Measurements from ENCODE around the gene PHACTR4. TPM values are rescaled to one million over a fixed set of nuclear protein-coding genes. Genes with fewer than 3 reads are reported as not detected.
"Not testable (repeated sequence)": the region's sequence is repeated elsewhere in the genome, so short reads cannot be mapped to it uniquely, and the experiment has no call there.

PHACTR4 gene
- total RNA-seq, 1 experiment from 2014 or later = 10.0 TPM

DNA sequence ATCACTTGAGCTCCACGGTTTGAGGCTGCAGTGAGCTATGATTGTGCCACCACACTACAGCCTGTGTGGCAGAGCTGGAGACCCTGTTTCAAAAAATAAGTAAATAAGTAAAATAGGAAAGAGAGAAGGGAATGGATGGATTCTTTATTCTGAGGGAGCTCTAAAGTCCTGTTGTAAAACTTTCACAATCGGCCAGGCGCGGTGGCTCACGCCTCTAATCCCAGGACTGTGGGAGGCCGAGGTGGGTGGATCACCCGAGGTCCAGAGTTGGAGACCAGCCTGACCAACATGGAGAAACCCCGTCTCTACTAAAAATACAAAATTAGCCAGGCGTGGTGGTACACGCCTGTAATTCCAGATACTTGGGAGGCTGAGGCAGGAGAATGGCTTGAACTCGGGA is 6.1 kb downstream of the PHACTR4 start:
- H2AFZ ChIP-seq (ENCODE audit: low read length); H3K27me3 ChIP-seq (ENCODE audit: low read length); H3K9me2 ChIP-seq (replicated peaks; ENCODE audit: insufficient read depth, low read length); H3K4me2 ChIP-seq (ENCODE audit: low read depth, low read length, poor library complexity, severe bottlenecking); DNase-seq; H3K27ac ChIP-seq (ENCODE audit: low read length); H3K4me3 ChIP-seq (ENCODE audit: low read length); H4K20me1 ChIP-seq (ENCODE audit: insufficient read depth, low read depth, low read length); H3K9ac ChIP-seq (ENCODE audit: low read length); H3K9me3 ChIP-seq (ENCODE audit: low read length); H3K36me3 ChIP-seq (ENCODE audit: insufficient read depth, low read length): not testable (repeated sequence)
- peaks cover 79% of the 10 kb centered on the region for H3K79me2 ChIP-seq (ENCODE audit: low read length)
- peaks cover 27% of the 10 kb centered on the region for H3K4me1 ChIP-seq (ENCODE audit: low read length)

DNA sequence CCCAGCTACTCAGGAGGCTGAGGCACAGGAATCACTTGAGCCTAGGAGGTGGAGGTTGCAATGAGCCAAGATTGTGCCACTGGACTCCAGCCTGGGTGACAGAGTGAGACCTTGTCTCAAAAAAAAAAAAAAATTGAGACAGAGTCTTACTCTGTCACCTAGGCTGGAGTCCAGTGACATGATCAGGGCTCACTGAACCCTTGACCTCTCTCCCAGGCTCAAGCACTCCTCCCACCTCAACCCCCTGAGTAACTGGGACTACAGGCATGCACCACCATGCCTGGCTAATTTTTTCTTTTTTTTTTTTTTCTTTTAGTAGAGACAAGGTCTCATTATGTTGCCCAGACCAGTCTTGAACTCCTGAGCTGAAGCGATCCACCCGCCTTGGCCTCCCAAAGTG is 6.7 kb downstream of the PHACTR4 start:
- H3K9me3 ChIP-seq (ENCODE audit: low read length); H3K4me2 ChIP-seq (ENCODE audit: low read depth, low read length, poor library complexity, severe bottlenecking); H3K36me3 ChIP-seq (ENCODE audit: insufficient read depth, low read length); DNase-seq; H3K4me3 ChIP-seq (ENCODE audit: low read length); H2AFZ ChIP-seq (ENCODE audit: low read length); H3K9me2 ChIP-seq (replicated peaks; ENCODE audit: insufficient read depth, low read length); H3K9ac ChIP-seq (ENCODE audit: low read length); H3K27ac ChIP-seq (ENCODE audit: low read length); H3K27me3 ChIP-seq (ENCODE audit: low read length); H4K20me1 ChIP-seq (ENCODE audit: insufficient read depth, low read depth, low read length): not testable (repeated sequence)
- peaks cover 78% of the 10 kb centered on the region for H3K79me2 ChIP-seq (ENCODE audit: low read length)
- peaks cover 23% of the 10 kb centered on the region for H3K4me1 ChIP-seq (ENCODE audit: low read length)

DNA sequence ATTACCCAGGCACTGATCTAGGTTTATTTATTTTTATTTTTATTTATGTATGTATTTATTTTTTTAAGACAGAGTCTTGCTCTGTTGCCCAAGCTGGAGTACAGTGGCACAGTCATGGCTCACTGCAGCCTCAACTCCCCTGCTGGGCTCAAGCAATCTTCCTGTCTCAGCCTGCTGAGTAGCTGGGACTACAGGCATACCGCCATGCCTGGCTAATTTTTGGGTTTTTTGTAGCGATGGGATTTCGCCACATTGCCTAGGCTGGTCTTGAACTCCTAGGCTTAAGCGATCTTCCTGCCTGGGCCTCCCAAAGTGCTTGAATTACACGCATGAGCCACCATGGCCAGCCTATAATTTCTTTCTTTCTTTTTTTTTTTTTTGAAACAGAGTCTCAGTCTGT is 9.4 kb downstream of the PHACTR4 start:
- 0 out of 2 replicates have a peak, but pooled peaks cover 2% of the 10 kb centered on the region for H3K36me3 ChIP-seq (ENCODE audit: insufficient read depth, low read length)
- H3K27me3 ChIP-seq (ENCODE audit: low read length) = no peaks in the 10 kb centered on the region
- H2AFZ ChIP-seq (ENCODE audit: low read length) = no peak overlapping the region
- H3K4me2 ChIP-seq (ENCODE audit: low read depth, low read length, poor library complexity, severe bottlenecking) = no peak overlapping the region
- H3K79me2 ChIP-seq (ENCODE audit: low read length) = peaks cover 78% of the 10 kb centered on the region
- H3K9ac ChIP-seq (ENCODE audit: low read length) = no peak overlapping the region
- no peak overlapping the region for H3K4me3 ChIP-seq (ENCODE audit: low read length)
- H3K27ac ChIP-seq (ENCODE audit: low read length) = no peak overlapping the region
- no peaks in the 10 kb centered on the region for H3K9me2 ChIP-seq (replicated peaks; ENCODE audit: insufficient read depth, low read length)
- H3K4me1 ChIP-seq (ENCODE audit: low read length) = peaks cover 9% of the 10 kb centered on the region
- peaks cover 4% of the 10 kb centered on the region; the same call in 1 of the 2 replicates for H3K9me3 ChIP-seq (ENCODE audit: low read length)
- no peaks in the 10 kb centered on the region for H4K20me1 ChIP-seq (ENCODE audit: insufficient read depth, low read depth, low read length)
- DNase-seq = no peak

GRCh38 chr1:28380394-28380793 is 10.9 kb downstream of the PHACTR4 start:
- no peak for DNase-seq
- no peaks in the 10 kb centered on the region for H3K9me2 ChIP-seq (replicated peaks; ENCODE audit: insufficient read depth, low read length)

DNA sequence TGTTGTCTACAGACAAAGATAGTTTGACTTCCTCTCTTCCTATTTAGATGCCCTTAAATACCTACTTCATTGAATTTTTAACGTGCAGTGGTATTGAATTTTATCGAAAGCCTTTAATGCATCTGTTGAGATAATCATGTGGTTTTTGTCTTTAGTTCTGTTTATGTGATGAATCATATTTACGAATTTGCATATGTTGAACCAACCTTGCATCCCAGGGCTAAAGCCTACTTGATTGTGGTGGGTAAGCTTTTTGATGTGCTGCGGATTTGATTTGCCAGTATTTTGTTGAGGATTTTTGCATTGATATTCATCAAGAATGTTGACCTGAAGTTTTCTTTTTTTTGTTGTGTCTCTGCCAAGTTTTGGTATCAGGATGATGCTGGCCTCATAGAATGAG is 14.2 kb downstream of the PHACTR4 start:
- H3K4me3 ChIP-seq (ENCODE audit: low read length); H3K36me3 ChIP-seq (ENCODE audit: insufficient read depth, low read length); H3K27me3 ChIP-seq (ENCODE audit: low read length); H3K9ac ChIP-seq (ENCODE audit: low read length); H2AFZ ChIP-seq (ENCODE audit: low read length); DNase-seq; H3K9me2 ChIP-seq (replicated peaks; ENCODE audit: insufficient read depth, low read length); H3K4me1 ChIP-seq (ENCODE audit: low read length); H3K27ac ChIP-seq (ENCODE audit: low read length); H3K4me2 ChIP-seq (ENCODE audit: low read depth, low read length, poor library complexity, severe bottlenecking); H3K9me3 ChIP-seq (ENCODE audit: low read length); H4K20me1 ChIP-seq (ENCODE audit: insufficient read depth, low read depth, low read length): not testable (repeated sequence)
- peaks cover 89% of the 10 kb centered on the region for H3K79me2 ChIP-seq (ENCODE audit: low read length)

More at GRCh38 chr1:28380394-28380793, 10.9 kb downstream of the PHACTR4 start:
- H3K27ac ChIP-seq (ENCODE audit: low read length) = no peak overlapping the region
- peaks cover 80% of the 10 kb centered on the region for H3K79me2 ChIP-seq (ENCODE audit: low read length)
- H3K27me3 ChIP-seq (ENCODE audit: low read length) = no peaks in the 10 kb centered on the region
- H3K9me3 ChIP-seq (ENCODE audit: low read length) = peaks cover 4% of the 10 kb centered on the region; the same call in 1 of the 2 replicates
- 0 out of 2 replicates have a peak, but pooled peaks cover 2% of the 10 kb centered on the region for H3K4me1 ChIP-seq (ENCODE audit: low read length)
- H3K4me2 ChIP-seq (ENCODE audit: low read depth, low read length, poor library complexity, severe bottlenecking) = no peak overlapping the region
- no peaks in the 10 kb centered on the region for H4K20me1 ChIP-seq (ENCODE audit: insufficient read depth, low read depth, low read length)
- H3K4me3 ChIP-seq (ENCODE audit: low read length) = no peak overlapping the region
- no peak overlapping the region for H3K9ac ChIP-seq (ENCODE audit: low read length)
- H3K36me3 ChIP-seq (ENCODE audit: insufficient read depth, low read length) = 0 out of 2 replicates have a peak, but pooled peaks cover 3% of the 10 kb centered on the region
- no peak overlapping the region for H2AFZ ChIP-seq (ENCODE audit: low read length)

DNA sequence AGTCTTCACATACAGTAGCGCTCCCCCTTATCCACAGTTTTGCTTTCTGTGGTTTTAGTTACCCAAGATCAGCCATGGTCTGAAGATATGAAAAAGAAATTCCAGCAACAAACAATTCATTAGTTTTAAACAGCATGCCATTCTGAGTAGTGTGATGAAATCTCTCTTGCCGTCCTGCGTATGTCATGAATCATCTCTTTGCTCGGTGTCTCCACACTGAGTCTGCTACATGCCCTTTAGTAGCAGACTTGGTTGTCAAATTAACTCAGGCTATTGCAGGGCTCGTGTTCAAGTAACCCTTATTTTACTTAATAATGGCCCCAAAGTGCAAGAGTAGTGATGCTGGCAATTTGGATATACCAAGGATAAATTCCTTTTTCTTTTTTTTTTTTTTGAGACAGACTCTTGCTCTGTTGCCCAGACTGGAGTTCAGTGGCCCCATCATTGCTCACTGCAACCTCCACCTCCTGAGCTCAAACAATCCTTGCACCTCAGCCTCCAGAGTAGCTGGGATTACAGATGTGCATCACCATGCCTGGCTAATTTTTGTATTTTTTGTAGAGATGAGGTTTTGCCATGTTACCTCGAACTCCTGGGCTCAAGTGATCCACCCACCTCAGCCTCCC is 22.6 kb downstream of the PHACTR4 start:
- no peaks in the 10 kb centered on the region for H3K9me2 ChIP-seq (replicated peaks; ENCODE audit: insufficient read depth, low read length)
- H3K4me2 ChIP-seq (ENCODE audit: low read depth, low read length, poor library complexity, severe bottlenecking) = no peak overlapping the region
- peaks cover 82% of the 10 kb centered on the region for H3K79me2 ChIP-seq (ENCODE audit: low read length)
- H3K4me3 ChIP-seq (ENCODE audit: low read length) = no peak overlapping the region
- H3K9ac ChIP-seq (ENCODE audit: low read length) = no peak overlapping the region
- no peak overlapping the region for H3K27ac ChIP-seq (ENCODE audit: low read length)
- H4K20me1 ChIP-seq (ENCODE audit: insufficient read depth, low read depth, low read length) = no peaks in the 10 kb centered on the region
- no peak overlapping the region for H2AFZ ChIP-seq (ENCODE audit: low read length)
- peaks cover 6% of the 10 kb centered on the region for H3K4me1 ChIP-seq (ENCODE audit: low read length)
- no peaks in the 10 kb centered on the region for H3K27me3 ChIP-seq (ENCODE audit: low read length)
- H3K9me3 ChIP-seq (ENCODE audit: low read length) = no peaks in the 10 kb centered on the region
- no peaks in the 10 kb centered on the region for H3K36me3 ChIP-seq (ENCODE audit: insufficient read depth, low read length)
- no peak for DNase-seq

GRCh38 chr1:28394136-28394535 is 24.6 kb downstream of the PHACTR4 start:
- Histone ChIP-seq H3K79me2 (ENCODE audit: low read length) (peaks cover 72% of the 10 kb centered on the region), H3K27ac (ENCODE audit: low read length) (no peak overlapping the region), H4K20me1 (ENCODE audit: insufficient read depth, low read depth, low read length) (no peaks in the 10 kb centered on the region), H3K9ac (ENCODE audit: low read length) (no peak overlapping the region), H3K27me3 (ENCODE audit: low read length) (no peaks in the 10 kb centered on the region), H3K9me3 (ENCODE audit: low read length) (no peaks in the 10 kb centered on the region), H3K4me3 (ENCODE audit: low read length) (no peak overlapping the region), H3K4me1 (ENCODE audit: low read length) (peaks cover 1% of the 10 kb centered on the region), H3K4me2 (ENCODE audit: low read depth, low read length, poor library complexity, severe bottlenecking) (no peak overlapping the region), H3K36me3 (ENCODE audit: insufficient read depth, low read length) (no peaks in the 10 kb centered on the region), H3K9me2 (replicated peaks; ENCODE audit: insufficient read depth, low read length) (no peaks in the 10 kb centered on the region), H2AFZ (ENCODE audit: low read length) (no peak overlapping the region)
- DNase-seq = no peak

DNA sequence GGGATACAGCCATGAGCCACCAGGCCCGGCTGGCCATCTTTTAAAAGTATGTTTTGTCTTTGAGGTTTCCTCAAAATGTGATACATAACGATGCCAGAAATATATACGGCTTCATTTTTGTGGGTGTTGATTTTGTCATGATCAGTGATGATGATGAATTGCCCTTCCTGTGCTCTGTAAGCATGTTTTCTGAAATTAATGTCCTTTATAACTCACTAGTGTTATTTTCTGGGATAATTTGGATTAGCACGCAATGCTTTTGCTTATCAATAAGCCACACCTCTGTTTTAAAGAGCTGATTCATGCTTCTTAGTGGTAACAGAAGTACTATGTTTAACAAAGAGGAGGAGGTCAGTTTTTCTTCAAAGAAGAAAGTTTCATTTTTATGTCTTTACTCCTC is 25.6 kb downstream of the PHACTR4 start:
- H3K4me2 ChIP-seq (ENCODE audit: low read depth, low read length, poor library complexity, severe bottlenecking) = no peak overlapping the region
- no peaks in the 10 kb centered on the region for H3K36me3 ChIP-seq (ENCODE audit: insufficient read depth, low read length)
- H3K4me1 ChIP-seq (ENCODE audit: low read length) = no peaks in the 10 kb centered on the region
- DNase-seq = no peak
- no peaks in the 10 kb centered on the region for H3K9me3 ChIP-seq (ENCODE audit: low read length)
- H3K9ac ChIP-seq (ENCODE audit: low read length) = no peak overlapping the region
- H4K20me1 ChIP-seq (ENCODE audit: insufficient read depth, low read depth, low read length) = no peaks in the 10 kb centered on the region
- H3K9me2 ChIP-seq (replicated peaks; ENCODE audit: insufficient read depth, low read length) = no peaks in the 10 kb centered on the region
- H3K27me3 ChIP-seq (ENCODE audit: low read length) = no peaks in the 10 kb centered on the region
- no peak overlapping the region for H2AFZ ChIP-seq (ENCODE audit: low read length)
- no peak overlapping the region for H3K27ac ChIP-seq (ENCODE audit: low read length)
- H3K4me3 ChIP-seq (ENCODE audit: low read length) = no peak overlapping the region
- H3K79me2 ChIP-seq (ENCODE audit: low read length) = peaks cover 71% of the 10 kb centered on the region

All from Karpas-422 (cell line).